NK-92 (cell line): ENCODE measurements around the gene BABAM2.

ENCODE experiments used
- DNase-seq: peaks from one replicate; lab custom pipeline; 2025; ENCODE audit not compliant: unreplicated experiment; lab: John Stamatoyannopoulos, UW

Gene BABAM2

DNA sequence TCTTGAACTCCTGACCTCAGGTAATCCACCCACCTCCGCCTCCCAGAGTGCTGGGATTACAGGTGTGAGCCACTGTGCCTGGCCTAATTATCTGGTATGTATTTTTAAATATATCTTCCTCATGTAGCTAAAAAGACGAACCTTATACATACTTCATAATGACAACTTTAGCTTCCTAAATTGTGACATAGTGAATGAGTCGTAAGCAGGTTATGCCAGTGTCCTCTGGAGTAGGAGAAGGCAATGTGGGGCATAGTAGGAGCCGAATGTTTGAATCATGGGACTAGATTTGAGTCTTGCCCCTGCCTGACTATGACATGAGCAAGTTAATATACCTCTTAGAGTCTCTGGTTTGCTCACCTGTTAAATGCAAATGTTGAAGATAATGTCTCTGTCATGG lies 406.4 kb downstream of the BABAM2 start:
- no peak for DNase-seq

DNA sequence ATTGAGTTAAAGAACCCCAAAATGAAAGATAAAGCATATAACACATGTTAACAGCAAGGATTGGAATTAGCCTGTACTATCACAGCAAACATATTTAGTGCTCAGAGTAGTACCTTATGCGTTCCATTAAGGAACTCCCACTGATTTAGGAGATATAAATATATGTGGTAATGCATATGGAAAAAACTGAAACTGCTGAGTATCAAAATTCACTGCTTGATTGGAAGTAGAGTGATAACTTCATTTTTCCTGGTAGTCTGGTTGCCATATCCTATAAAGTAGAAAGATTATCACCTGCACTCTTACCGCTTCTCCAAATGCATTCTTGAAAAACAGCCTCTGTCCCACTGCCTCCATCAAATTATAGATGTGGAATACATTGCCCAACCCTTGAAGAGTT lies 407.0 kb downstream of the BABAM2 start:
- DNase-seq = no peak

DNA sequence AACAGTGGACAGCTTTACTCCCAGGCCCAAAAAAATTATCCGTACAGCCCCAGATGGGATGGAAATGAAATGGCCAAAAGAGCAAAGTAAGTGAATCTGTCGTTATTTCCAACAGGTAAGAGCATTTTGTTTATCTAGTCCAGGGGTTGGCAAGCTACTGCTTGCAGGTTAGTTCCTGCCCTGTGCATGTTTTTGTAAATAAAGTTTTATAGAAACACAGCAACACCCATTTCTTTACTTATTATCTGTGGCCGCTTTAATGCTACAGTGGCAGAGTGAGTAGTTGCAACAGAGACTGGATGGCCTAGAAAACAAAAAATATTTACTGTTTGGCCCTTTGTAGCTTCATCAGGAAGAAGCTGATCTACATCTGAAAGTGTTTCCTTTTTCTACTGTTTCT lies 407.9 kb downstream of the BABAM2 start:
- DNase-seq = no peak

DNA sequence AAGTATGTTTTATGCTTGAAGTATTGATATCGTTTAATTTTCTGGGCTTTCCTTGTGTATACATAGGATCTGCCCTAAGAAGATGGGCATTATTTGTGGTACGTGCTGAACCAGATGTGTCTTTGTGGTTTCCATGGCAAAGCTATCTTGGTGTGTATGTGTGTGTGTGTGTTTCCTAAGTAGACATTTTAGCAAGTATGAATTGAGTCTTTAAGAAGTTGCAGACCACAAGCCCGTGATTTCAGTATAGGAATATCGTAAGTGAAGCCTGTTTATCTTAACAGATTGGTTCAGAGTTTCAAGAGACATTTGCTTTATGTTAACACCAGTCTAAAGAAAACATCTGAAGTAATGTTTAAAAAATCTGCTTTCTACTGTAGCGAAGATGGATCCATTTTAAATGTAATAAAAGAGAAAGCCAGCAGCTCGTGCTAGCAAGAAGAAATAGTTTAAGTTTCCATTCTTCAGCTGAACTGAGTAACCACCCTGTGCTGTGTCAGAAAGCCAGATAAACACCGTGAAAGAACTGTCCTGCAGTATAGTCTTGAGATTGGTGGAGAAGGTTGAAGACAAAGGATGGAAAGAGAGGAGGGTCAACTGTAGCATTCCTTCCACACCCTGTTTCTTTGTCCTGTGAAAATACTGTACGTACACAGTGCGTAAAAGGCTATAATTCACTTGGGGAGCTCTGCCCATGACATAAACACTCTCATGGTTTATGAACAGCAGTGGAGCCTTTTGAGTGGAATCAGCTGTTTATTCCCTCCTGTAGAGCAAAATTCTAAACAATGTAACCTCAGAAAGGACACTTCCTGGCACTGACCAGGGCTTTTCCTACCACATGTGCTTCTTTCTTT lies 410.2 kb downstream of the BABAM2 start:
- no peak for DNase-seq

DNA sequence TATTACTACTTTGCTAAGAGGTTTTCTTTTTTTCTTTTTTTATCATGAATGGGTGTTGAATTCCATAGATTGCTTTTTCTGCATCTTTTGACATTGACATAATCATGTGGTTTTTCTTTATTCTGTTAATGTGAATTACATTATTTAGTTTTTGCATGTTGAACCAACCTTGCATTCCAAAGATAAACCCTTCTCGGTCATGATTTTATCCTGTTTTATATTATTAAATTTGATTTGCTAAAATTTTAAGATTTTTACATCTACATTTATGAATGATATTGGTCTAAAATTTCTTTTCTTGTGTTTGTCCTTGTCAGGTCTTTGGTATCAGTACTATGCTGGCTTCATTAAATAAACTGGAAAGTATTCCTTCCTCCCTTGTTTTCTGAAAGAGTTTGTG lies 414.7 kb downstream of the BABAM2 start:
- no peak for DNase-seq

DNA sequence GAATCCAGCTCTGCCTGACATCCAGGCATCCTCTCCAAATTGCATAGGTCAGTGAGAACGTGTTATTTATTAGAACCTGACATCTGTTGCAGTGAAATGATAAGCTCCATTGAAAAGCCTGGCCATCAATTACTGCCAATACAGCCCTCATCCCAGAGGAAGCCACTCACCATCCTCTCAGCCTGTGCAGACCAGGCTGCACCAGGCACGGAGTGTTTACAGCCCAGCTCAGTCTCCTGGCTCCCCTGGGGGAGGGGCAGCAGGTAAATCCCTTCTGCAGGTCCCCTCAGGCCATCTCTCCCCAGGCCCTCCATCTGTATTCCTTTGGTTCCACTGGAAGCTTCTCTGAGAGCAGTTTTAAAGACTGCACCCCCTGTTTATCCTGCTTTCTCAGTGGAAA lies 419.6 kb downstream of the BABAM2 start:
- no peak for DNase-seq

- DNase-seq = no peak
These were observed 421.2 kb downstream of the BABAM2 start for GRCh38 chr2:28311660-28312249.

DNA sequence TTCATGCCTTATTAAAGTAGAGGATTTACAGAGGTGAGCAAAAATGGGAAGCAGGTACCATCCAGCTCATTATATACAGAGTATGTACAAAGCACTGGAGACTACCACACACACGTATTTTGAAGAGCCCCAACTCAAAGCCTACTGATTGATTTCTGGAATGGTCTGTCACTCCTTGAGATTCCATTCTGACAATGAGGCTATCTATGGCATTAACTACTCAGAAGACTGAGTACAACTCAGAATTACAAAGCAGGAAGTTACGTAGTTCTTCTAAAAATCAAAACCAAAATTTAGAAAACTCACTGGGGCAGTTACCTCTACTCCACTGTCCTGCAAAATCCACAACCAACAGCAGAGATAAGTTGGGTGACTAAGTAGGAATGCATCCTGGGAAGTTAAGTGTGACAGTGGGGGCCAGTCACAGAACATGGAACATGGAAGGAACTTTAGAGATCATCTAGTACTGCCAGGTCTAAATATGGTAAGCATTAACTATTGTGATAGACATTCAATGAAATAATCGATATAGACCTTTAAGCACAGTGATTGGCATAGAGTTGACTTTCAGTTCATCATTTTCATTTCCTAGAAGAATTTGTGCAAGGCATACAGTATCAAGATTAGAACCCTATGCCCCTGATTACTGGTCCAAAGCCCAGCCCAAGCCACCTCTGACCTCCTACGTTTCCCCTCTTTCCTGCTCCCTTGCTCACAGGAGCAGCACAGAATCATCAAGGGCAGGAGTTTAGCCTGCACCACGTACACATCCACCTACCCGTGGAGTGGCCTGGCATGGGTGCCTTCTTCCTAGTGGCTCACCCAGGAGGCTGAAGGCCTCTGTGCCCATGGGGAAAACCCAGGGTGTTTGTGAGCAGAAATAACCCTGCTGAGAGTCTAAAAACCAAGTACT lies 422.0 kb downstream of the BABAM2 start:
- no peak for DNase-seq

- no peak for DNase-seq
These were observed 422.8 kb downstream of the BABAM2 start for GRCh38 chr2:28313220-28313784.

DNA sequence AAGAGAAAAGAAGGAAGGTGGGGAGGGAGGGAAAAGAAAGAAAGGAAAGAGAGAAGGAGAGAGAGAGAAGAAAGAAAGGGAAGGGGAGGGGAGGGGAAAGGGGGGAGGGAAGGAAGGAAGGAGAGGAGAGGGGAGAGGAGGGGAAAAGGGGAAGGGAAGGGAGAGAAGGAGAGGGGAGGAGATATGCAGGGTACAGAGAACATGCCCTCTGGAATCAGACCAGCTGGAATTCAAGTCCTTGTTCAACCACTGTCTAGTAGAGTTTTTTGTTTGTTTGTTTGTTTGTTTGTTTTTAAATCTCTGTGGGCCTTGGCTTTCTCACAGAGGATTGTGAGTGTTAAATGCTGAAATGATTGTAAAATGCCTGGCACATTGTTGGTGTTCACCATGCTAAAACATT lies 424.4 kb downstream of the BABAM2 start:
- DNase-seq = no peak

GRCh38 chr2:28316546-28317335 lies 426.2 kb downstream of the BABAM2 start:
- no peak for DNase-seq

DNA sequence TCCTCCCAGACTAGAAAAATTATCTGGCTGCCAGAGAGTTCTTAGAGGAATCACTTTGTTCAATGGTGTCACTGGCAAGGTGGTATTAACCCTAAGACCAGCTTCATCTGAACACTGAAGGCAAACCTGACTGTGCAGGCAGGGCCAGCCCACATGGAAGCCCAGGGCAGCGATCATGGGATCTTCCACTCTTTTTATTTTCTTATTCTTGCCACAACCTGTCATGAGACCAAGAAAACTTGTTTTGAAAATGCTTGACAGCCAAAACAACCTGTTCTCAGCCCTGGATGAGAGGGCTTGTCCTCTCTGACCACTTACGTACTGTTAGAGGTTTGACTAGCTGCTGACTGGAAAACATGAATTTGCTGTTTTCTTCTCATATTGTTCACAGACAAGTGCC lies 426.9 kb downstream of the BABAM2 start:
- no peak for DNase-seq

DNA sequence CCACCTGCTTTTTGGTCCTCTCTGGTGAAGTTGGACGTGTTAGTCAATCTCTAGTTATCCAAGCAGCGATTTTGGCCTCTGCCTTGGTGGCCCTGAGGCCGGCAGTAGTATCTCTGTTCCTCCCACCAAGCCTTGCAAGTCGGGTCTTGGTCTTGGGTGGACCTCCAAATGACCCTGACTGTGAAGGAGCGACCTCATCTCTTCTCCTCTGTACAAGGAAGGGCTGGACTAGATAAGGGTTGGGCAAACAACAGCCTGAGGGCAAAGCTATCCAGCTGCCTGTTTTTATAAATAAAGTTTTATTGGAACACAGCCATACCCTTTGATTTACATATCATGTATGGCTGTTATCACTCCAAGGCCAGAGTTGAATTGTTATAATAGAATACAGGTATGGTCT lies 427.5 kb downstream of the BABAM2 start:
- DNase-seq = no peak

DNA sequence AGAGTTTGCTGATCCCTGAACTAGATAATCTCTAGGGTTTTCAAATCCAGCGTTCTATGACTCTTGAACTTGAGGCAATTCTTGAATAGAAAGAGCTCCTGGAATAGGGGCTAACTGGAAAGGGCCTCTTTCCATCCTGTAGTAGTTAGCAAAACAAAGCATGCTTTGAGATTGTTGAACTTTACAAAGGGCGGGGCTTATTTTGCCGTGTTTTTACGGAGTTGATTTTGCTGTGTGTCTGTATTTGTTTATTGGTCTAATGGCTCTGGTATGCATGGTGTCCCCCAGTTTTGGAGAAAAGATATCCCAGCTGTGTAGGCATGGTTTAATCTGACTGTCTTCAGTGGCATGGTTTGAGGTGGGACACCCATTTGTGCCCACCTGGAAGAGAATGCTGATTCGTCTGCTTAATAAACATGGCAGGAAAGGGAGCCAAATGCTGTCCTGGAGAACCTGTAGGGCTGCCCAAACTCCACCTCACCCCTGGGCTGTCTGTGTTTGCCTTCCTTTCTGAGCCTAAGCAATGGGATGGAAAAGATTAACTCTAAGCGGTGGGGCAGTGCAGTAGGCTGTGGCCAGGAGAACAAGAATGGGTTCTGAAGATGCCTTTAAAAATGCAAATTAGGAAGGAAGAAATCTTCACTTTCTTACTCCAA lies 428.1 kb downstream of the BABAM2 start:
- no peak for DNase-seq

- DNase-seq = no peak
These were observed 428.8 kb downstream of the BABAM2 start for GRCh38 chr2:28319118-28320008.

GRCh38 chr2:28320009-28320365 lies 429.5 kb downstream of the BABAM2 start:
- DNase-seq = no peak

GRCh38 chr2:28320371-28320770 lies 429.8 kb downstream of the BABAM2 start:
- no peak for DNase-seq

GRCh38 chr2:28321426-28321825 lies 430.9 kb downstream of the BABAM2 start:
- DNase-seq = no peak

- no peak for DNase-seq
These were observed 431.5 kb downstream of the BABAM2 start for GRCh38 chr2:28322051-28322450.
